HCT116 (cell line): ENCODE data around the gene CLN3. TPM values are rescaled to one million over a fixed set of nuclear protein-coding genes. Genes with fewer than 3 reads are reported as not detected.

ENCODE experiments used
- ATAC-seq: fragments of 200-7000 bp; cut with Tn5 transposase; 2 replicates; pipeline ENCODE4 v1.9.1; 2020; ENCODE audit warnings: mild to moderate bottlenecking, moderate library complexity
- BruUV-seq: library from RNA; stranded (reverse); fragments of 400-500 nt; replicated peaks from 2 replicates; lab custom pipeline; 2021; lab: Mats Ljungman, UMichigan
- CTCF ChIA-PET: fragments of 300-600 bp; sonication (Branson Sonifier 250); formaldehyde crosslinking; loops from one replicate; lab custom pipeline; 2021; ENCODE audit warnings: antibody characterized with exemption; lab: Charles Lee
- POLR2A ChIA-PET: fragments of 300-600, 350-600 bp; sonication (Branson Sonifier 250); formaldehyde crosslinking; loops from one replicate; lab custom pipeline; 2021; ENCODE audit warnings: antibody characterized with exemption; lab: Charles Lee
- RAD21 ChIA-PET, 2 experiments: fragments of 300-600 bp; sonication (Branson Sonifier 250); formaldehyde crosslinking; loops; one replicate each; lab custom pipeline; 2023; ENCODE audit warnings: low total read pairs in 2 of 2; ENCODE audit not compliant: uncharacterized antibody in 2 of 2, unreplicated experiment in 2 of 2, low non-redundant PET in 1 of 2; lab: Charles Lee
- DNase-seq: peaks from one replicate; pipeline ENCODE4 v3.0.0-alpha.2; 2010; ENCODE audit warnings: low read depth, low spot score
- H2AFZ ChIP-seq: fragments of 200-600 bp; shearing (Covaris generic), sonication (generic); 2 replicates; pipeline ENCODE4 v1.6.1; 2017; ENCODE audit warnings: low read depth, mixed run types, mixed read lengths, antibody characterized with exemption, low read length; ENCODE audit not compliant: poor library complexity, severe bottlenecking
- H3K27ac ChIP-seq: 2 replicates; pipeline ENCODE4 v1.5.1; 2012; ENCODE audit warnings: low read depth, low read length
- H3K27me3 ChIP-seq: fragments of 200-600 bp; sonication (generic); 2 replicates; pipeline ENCODE4 v1.6.1; 2016; ENCODE audit warnings: mixed run types, low read length, mixed read lengths; ENCODE audit not compliant: insufficient read depth
- H3K36me3 ChIP-seq, 2 experiments: fragments of 200-500 bp in 1 of 2; fragments of 200-600 bp in 1 of 2; sonication (Bioruptor generic) in 1 of 2; sonication (generic) in 1 of 2; 2 replicates each; pipeline versions ENCODE4 v1.5.1 to v1.6.1; 2014 to 2016; ENCODE audit warnings: low read length in 2 of 2, inconsistent platforms in 1 of 2, mixed read lengths in 1 of 2, mixed run types in 1 of 2; ENCODE audit not compliant: insufficient read depth in 2 of 2, control insufficient read depth in 1 of 2
- H3K4me1 ChIP-seq, 2 experiments: fragments of 200-600 bp in 1 of 2; sonication (generic) in 1 of 2; 2 replicates each; pipeline versions ENCODE4 v1.5.1 to v1.6.1; 2012 to 2017; ENCODE audit warnings: low read length in 2 of 2, inconsistent platforms in 1 of 2, mild to moderate bottlenecking in 1 of 2, mixed read lengths in 1 of 2, mixed run types in 1 of 2, moderate library complexity in 1 of 2; ENCODE audit not compliant: insufficient read depth in 2 of 2, control insufficient read depth in 1 of 2
- H3K4me2 ChIP-seq: fragments of 200-600 bp; sonication (generic); 2 replicates; pipeline ENCODE4 v1.6.1; 2017; ENCODE audit warnings: mixed run types, low read length, mixed read lengths
- H3K4me3 ChIP-seq, 2 experiments: fragments of 200-600 bp in 1 of 2; sonication (generic) in 1 of 2; replicated peaks in 1 of 2; 2 replicates each; pipeline ENCODE4 v1.5.1; 2011 to 2016; ENCODE audit warnings: low read length in 2 of 2, control low read depth in 1 of 2, low read depth in 1 of 2, mild to moderate bottlenecking in 1 of 2, mixed read lengths in 1 of 2, mixed run types in 1 of 2
- H3K79me2 ChIP-seq: fragments of 200-600 bp; sonication (generic); 2 replicates; pipeline ENCODE4 v1.6.1; 2017; ENCODE audit warnings: mild to moderate bottlenecking, mixed run types, low read length, moderate library complexity, mixed read lengths; ENCODE audit not compliant: insufficient read depth
- H3K9ac ChIP-seq: fragments of 200-600 bp; sonication (generic); 2 replicates; pipeline ENCODE4 v1.6.1; 2016; ENCODE audit warnings: low read length, mixed read lengths
- H3K9me2 ChIP-seq: fragments of 200-600 bp; sonication (generic), shearing (Covaris generic); 2 replicates; pipeline ENCODE4 v1.6.1; 2017; ENCODE audit warnings: mixed run types, mild to moderate bottlenecking, moderate library complexity; ENCODE audit not compliant: insufficient read depth
- H3K9me3 ChIP-seq, 2 experiments: fragments of 200-500 bp in 1 of 2; fragments of 200-600 bp in 1 of 2; sonication (Bioruptor generic) in 1 of 2; sonication (generic) in 1 of 2; 2 replicates each; pipeline ENCODE4 v1.6.1; 2014 to 2017; ENCODE audit warnings: low read length in 2 of 2, mixed read lengths in 2 of 2, inconsistent platforms in 1 of 2, low read depth in 1 of 2, mild to moderate bottlenecking in 1 of 2, mixed run types in 1 of 2, moderate library complexity in 1 of 2; ENCODE audit not compliant: control insufficient read depth in 1 of 2, insufficient read depth in 1 of 2
- H4K20me1 ChIP-seq: fragments of 200-600 bp; sonication (generic), shearing (Covaris generic); 2 replicates; pipeline ENCODE4 v1.6.1; 2017; ENCODE audit warnings: mixed run types, mild to moderate bottlenecking, moderate library complexity; ENCODE audit not compliant: insufficient read depth
- ATF3 ChIP-seq: IDR thresholded peaks from 2 replicates; pipeline ENCODE4 v1.6.1; 2012
- CBX3 ChIP-seq: IDR thresholded peaks from 2 replicates; pipeline ENCODE4 v1.6.1; 2012; ENCODE audit warnings: low read depth
- CEBPB ChIP-seq: IDR thresholded peaks from 2 replicates; pipeline ENCODE4 v1.6.1; 2012; ENCODE audit warnings: low read depth
- CTCF ChIP-seq, 3 experiments: fragments of 200-600 bp in 1 of 3; sonication (generic) in 1 of 3; IDR thresholded peaks in 2 of 3; conservative IDR thresholded peaks in 1 of 3; 2 replicates each; pipeline ENCODE4 v1.5.1; 2012 to 2017; ENCODE audit warnings: low read depth in 2 of 3, low read length in 2 of 3, antibody characterized with exemption in 1 of 3, borderline replicate concordance in 1 of 3, control low read depth in 1 of 3, mild to moderate bottlenecking in 1 of 3, mixed read lengths in 1 of 3, mixed run types in 1 of 3, moderate library complexity in 1 of 3; ENCODE audit not compliant: insufficient read depth in 1 of 3
- EGR1 ChIP-seq: IDR thresholded peaks from 2 replicates; pipeline ENCODE4 v1.6.1; 2012; ENCODE audit warnings: low read depth
- EZH2phosphoT487 ChIP-seq: fragments of 200-600 bp; IDR thresholded peaks from 2 replicates; pipeline ENCODE4 v1.6.1; 2018; ENCODE audit warnings: antibody characterized with exemption, borderline replicate concordance
- FOSL1 ChIP-seq: IDR thresholded peaks from 2 replicates; pipeline ENCODE4 v1.6.1; 2012; ENCODE audit warnings: low read depth
- MAX ChIP-seq: IDR thresholded peaks from 2 replicates; pipeline ENCODE4 v1.6.1; 2012
- RAD21 ChIP-seq: IDR thresholded peaks from 2 replicates; pipeline ENCODE4 v1.6.1; 2012; ENCODE audit warnings: low read depth, mild to moderate bottlenecking
- SIN3A ChIP-seq: IDR thresholded peaks from 2 replicates; pipeline ENCODE4 v1.6.1; 2012; ENCODE audit warnings: low read depth
- SP1 ChIP-seq: IDR thresholded peaks from 2 replicates; pipeline ENCODE4 v1.6.1; 2012; ENCODE audit warnings: low read depth
- SRF ChIP-seq: IDR thresholded peaks from 2 replicates; pipeline ENCODE4 v1.6.1; 2012; ENCODE audit warnings: low read depth
- TCF7L2 ChIP-seq: IDR thresholded peaks from 2 replicates; pipeline ENCODE4 v1.7.0; 2011; ENCODE audit warnings: borderline replicate concordance, inconsistent platforms; ENCODE audit not compliant: insufficient read depth, insufficient read length; ENCODE audit errors: extremely low read depth
- YY1 ChIP-seq: IDR thresholded peaks from 2 replicates; pipeline ENCODE4 v1.6.1; 2011; ENCODE audit warnings: low read length, low read depth, moderate library complexity, mild to moderate bottlenecking; ENCODE audit not compliant: insufficient replicate concordance; ENCODE audit errors: extremely low read depth
- ZNF274 ChIP-seq: fragments of 200-500 bp; sonication (Bioruptor generic); IDR thresholded peaks from 2 replicates; pipeline ENCODE4 v1.6.1; 2014; ENCODE audit warnings: mild to moderate bottlenecking, low read depth, low read length, inconsistent platforms
- intact Hi-C: fragments of 100-400 bp; cut with micrococcal nuclease; formaldehyde crosslinking; loops from 2 replicates; pipeline ENCODE4 v1.10.0; 2022
- total RNA-seq: library from RNA; stranded (reverse); gene quantifications from one replicate; pipeline ENCODE4 v1.2.1, GENCODE V29; 2021; ENCODE audit not compliant: unreplicated experiment

Gene CLN3
- total RNA-seq, 1 experiment from 2014 or later, result 19.9 TPM

GRCh38 chr16:28514246-28514645 lies 22.4 kb upstream of the CLN3 start:
- Histone ChIP-seq H3K9ac (no peak overlapping the region), H3K27ac (no peak overlapping the region), H2AFZ (no peak overlapping the region), H3K27me3 (no peaks in the 10 kb centered on the region), H3K36me3 (no peaks in the 10 kb centered on the region), H3K79me2 (no peaks in the 10 kb centered on the region), H3K9me3 (no peaks in the 10 kb centered on the region), H3K4me3 (no peak overlapping the region), H3K4me1 (no peaks in the 10 kb centered on the region), H3K9me2 (no peaks in the 10 kb centered on the region), H3K4me2 (no peak overlapping the region), H4K20me1 (no peaks in the 10 kb centered on the region)
- ATAC-seq, result no peak
- TF ChIP-seq RAD21 (no peak), ATF3 (no peak), CTCF (IDR thresholded peaks at IDR 0.05 in 2 of 3, conservative IDR thresholded peaks at IDR 0.05 in 1 of 3; ENCODE audit: borderline replicate concordance in 1 of 3, insufficient read depth in 1 of 3, low read depth in 2 of 3, low read length in 2 of 3) (no peak), EZH2phosphoT487 (no peak), SRF (no peak), FOSL1 (no peak), CEBPB (no peak), SIN3A (no peak), SP1 (no peak), EGR1 (no peak), ZNF274 (no peak), YY1 (no peak), CBX3 (no peak), MAX (no peak), TCF7L2 (no peak)
- intact Hi-C loops, result no loop called here
- POLR2A ChIA-PET, result no interaction called here
- no TSS peak for BruUV-seq
- DNase-seq, result no peak
- RAD21 ChIA-PET, result no interaction called here
- CTCF ChIA-PET, result no interaction called here
